Gastroesophageal sphincter (tissue), 3 donors: Measurements from ENCODE around the gene LSAMP.

Experiments used
- CTCF ChIP-seq, 4 experiments: fragments of 200-600 bp in 2 of 4; fragments of 450-650 bp in 2 of 4; sonication (generic) in 1 of 4; IDR thresholded peaks; one replicate each; pipeline ENCODE4 v1.5.1; 2017 to 2019; ENCODE audit warnings: antibody characterized with exemption in 4 of 4, mild to moderate bottlenecking in 2 of 4, moderate library complexity in 2 of 4
- EP300 ChIP-seq: sonication (generic); formaldehyde crosslinking; IDR thresholded peaks from one replicate; pipeline ENCODE4 v1.6.1; 2017; ENCODE audit warnings: antibody characterized with exemption, mild to moderate bottlenecking
- POLR2A ChIP-seq, 2 donors: fragments of 450-650 bp; IDR thresholded peaks; one replicate each; pipeline ENCODE4 v1.6.1; 2017; ENCODE audit warnings: antibody characterized with exemption in 2 of 2, mild to moderate bottlenecking in 2 of 2, moderate library complexity in 1 of 2
- POLR2AphosphoS5 ChIP-seq: sonication (generic); formaldehyde crosslinking; IDR thresholded peaks from one replicate; pipeline ENCODE4 v1.6.1; 2017; ENCODE audit warnings: antibody characterized with exemption

GRCh38 chr3:116281313-116282143 is 163.8 kb downstream of the LSAMP start:
- no peak for TF ChIP-seq EP300
- TF ChIP-seq CTCF (IDR thresholded peaks at IDR 0.05), result no peak
- no peak for TF ChIP-seq POLR2A (IDR thresholded peaks at IDR 0.05)
- no peak for TF ChIP-seq POLR2AphosphoS5
